GM19438 (cell line): Measurements from ENCODE around the gene ALKBH6.

Source experiments
- ATAC-seq: cut with Tn5 transposase; IDR thresholded peaks from one replicate; pipeline ENCODE4 v1.9.1; 2021; ENCODE audit warnings: low read depth; ENCODE audit not compliant: unreplicated experiment

The ALKBH6 gene

GRCh38 chr19:36031308-36031707 lies 17.3 kb upstream of the ALKBH6 start:
- ATAC-seq: no peak

GRCh38 chr19:36030264-36031148 lies 16.5 kb upstream of the ALKBH6 start:
- ATAC-seq: no peak

- no peak for ATAC-seq
Measured at GRCh38 chr19:36028313-36029041, 14.5 kb upstream of the ALKBH6 start.

- ATAC-seq: no peak
Measured at GRCh38 chr19:36027696-36028095, 13.7 kb upstream of the ALKBH6 start.

- ATAC-seq: no peak
Measured at GRCh38 chr19:36026091-36026876, 12.3 kb upstream of the ALKBH6 start.

- no peak for ATAC-seq
Measured at GRCh38 chr19:36025541-36025940, 11.5 kb upstream of the ALKBH6 start.

GRCh38 chr19:36023432-36023831 lies 9.4 kb upstream of the ALKBH6 start:
- no peak for ATAC-seq

- no peak for ATAC-seq
Measured at GRCh38 chr19:36019061-36019670, 5.2 kb upstream of the ALKBH6 start.

- no peak for ATAC-seq
Measured at GRCh38 chr19:36013280-36014011, 567 bp downstream of the ALKBH6 start.

- ATAC-seq: no peak
Measured at GRCh38 chr19:36010402-36010801, 3.6 kb downstream of the ALKBH6 start.

- no peak for ATAC-seq
Measured at GRCh38 chr19:36009633-36010379, 4.2 kb downstream of the ALKBH6 start.

GRCh38 chr19:36009220-36009619 lies 4.8 kb downstream of the ALKBH6 start:
- ATAC-seq: no peak

GRCh38 chr19:36008336-36008978 lies 5.6 kb downstream of the ALKBH6 start, which contains the start of gene SYNE4:
Gene SYNE4 (minus strand): TSS chr19:36008813. CDS start chr19:36008681, 132 bp downstream.
- no peak for ATAC-seq

GRCh38 chr19:36006955-36007354 lies 7.1 kb downstream of the ALKBH6 start:
- no peak for ATAC-seq

GRCh38 chr19:36003284-36003683 lies 10.7 kb downstream of the ALKBH6 start:
- ATAC-seq: no peak

- no peak for ATAC-seq
Measured at GRCh38 chr19:36001605-36002004, 12.4 kb downstream of the ALKBH6 start.

- ATAC-seq: no peak
Measured at GRCh38 chr19:35996777-35997176, 17.2 kb downstream of the ALKBH6 start.
